NCI-H774 (cell line): ENCODE measurements around the gene P2RY6.
"Not testable (repeated sequence)": the region's sequence is repeated elsewhere in the genome, so short reads cannot be mapped to it uniquely, and the experiment has no call there.

Experiments
- DNase-seq: peaks from one replicate; lab custom pipeline; 2025; lab: John Stamatoyannopoulos, UW

Gene P2RY6

DNA sequence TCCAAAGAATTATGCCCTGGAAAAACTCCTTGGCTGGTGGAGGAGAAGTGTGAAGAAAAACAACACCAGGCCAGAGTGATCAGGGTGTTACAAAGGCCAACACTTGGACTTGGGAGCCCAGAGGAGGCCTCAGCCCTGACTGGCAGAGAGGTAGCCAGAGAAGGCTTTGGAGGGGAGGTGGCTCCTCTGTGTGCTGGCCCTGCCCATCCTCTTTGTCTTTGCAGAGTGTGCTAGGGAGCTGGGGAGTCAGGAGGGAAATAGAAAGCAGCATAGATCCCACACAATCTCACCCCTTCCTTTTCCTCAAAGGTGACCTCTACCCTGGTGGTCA, 12.0 kb upstream of the P2RY6 start:
- DNase-seq: no peak

DNA sequence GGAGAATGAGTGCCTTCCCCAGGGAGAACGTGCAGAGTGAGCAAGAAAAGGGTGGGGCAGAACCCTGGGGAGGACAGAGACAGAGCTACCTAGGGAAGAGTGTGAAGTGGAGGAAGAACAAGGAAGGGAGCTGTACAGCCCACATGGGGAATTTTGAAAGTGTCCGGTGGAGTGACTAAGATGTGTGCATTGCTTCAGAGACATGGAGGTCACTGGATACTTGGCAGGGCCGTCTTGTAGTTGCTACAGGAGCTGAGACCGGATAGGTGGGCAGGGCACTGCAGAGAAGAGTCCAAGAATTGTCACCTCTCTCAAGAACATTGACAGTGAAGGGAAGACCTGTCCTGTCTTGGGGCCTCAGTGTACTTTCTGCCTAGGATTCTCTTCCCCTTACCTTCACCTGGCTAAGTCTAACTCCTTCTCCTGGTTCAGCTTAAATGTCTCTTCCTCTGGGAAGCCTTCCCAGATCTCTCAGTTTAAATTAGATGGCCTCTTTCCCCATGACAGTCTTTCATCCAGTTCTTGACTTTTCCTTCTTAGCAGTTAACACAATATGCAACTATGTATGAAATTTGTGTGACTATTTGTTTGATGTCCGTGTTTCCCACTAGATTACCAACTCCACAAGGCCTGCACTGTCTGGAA, 9.2 kb upstream of the P2RY6 start:
- no peak for DNase-seq

DNA sequence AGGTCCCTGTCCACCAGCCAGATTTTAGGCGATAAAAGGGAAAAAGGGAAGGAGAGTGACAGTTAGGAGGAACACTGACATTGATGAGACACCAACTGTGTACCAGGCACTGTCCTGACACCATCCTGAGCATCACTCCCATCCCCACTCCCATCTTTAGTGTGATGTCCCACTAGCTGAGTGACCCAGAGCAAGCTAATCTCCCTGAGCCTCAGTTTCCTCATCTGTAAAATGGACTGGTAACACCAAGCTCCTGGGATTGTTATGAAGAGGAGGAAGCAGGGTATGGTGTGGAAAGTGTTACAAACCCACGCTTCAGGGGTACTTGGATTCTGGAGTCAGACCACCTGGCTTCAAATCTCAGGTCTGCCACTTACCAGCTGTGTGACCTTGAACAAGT, 8.5 kb upstream of the P2RY6 start:
- DNase-seq: no peak

DNA sequence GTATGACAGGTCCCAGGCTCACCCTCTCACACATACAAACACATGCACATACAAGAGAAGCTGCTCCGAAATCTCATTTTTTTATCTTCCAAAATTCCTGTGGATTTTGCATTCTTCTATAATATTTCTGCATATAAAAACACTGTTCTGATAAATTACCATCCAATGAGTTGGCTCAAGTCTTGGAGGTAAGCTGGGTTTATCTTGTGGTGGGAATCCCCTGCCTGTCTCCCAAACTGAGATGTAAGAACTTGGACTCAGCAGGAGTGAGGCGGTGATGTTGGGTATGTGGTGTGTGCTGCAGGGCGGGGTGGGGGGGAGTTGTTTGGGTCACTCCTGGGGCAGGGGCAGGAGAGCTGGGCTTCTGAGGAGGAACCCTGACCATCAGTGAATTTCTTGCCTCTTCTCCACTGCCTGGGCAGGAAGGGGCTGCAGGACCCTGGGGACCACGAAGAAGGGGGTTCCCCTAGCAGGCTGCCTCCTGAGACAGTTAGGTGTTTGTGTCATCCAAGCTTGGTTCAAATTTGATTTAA, 6.8 kb upstream of the P2RY6 start:
- no peak for DNase-seq

DNA sequence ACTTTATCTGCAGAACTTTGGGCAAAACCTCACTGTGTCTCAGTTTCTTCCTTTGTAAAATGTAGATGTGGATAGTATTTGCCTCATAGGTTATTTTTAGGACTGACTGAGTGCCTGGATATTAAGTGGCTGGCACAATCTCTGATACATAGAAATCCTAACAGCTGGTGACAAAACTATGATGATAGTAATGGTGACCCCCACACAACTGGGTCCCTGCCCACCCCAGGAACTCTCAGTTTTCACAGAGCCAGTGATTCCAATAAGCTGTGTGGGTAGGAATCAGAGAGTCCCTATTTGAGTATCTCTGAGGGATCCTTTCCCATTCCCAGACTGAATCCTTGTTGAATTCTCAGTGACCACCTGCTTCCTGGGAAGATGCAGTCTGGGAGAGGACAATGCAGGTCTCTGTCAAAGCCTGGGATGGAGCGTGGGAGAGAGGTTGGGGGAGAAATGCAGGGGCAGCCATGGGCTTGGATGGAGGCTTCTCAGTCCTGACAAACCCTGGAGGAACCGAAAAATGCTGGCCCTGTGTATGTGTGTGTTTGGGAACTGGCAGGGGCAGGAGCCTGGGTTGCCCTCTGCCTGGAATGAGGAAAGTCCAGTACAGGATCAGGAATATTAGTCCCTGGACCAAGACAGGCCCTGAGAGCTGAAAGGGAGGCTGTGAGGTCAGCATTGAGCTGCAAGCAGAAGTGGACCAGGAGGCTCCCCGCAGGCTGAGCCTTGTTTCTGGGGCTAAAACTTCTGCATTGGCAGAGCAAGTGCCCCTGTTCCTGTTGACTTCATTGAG, 6.1 kb upstream of the P2RY6 start:
- DNase-seq: no peak

DNA sequence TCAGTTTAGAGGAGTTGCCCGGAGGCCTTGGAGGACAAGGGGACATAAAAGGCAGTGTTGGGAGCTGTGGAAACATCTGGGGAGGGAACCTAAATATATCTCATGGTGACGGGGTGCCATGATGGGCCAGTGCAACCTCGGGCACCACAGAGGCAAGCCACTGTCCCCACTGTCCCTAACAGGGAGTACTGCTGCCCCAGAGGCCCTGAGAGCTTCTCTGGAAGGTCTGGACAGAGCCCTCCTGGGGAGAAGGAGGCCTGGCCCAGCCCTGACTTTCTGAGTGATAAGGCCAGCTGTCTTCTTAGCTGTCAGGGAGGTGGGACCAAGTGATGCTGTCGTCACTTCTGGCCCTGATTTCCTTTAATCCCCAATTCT, 5.5 kb upstream of the P2RY6 start:
- DNase-seq: no peak

DNA sequence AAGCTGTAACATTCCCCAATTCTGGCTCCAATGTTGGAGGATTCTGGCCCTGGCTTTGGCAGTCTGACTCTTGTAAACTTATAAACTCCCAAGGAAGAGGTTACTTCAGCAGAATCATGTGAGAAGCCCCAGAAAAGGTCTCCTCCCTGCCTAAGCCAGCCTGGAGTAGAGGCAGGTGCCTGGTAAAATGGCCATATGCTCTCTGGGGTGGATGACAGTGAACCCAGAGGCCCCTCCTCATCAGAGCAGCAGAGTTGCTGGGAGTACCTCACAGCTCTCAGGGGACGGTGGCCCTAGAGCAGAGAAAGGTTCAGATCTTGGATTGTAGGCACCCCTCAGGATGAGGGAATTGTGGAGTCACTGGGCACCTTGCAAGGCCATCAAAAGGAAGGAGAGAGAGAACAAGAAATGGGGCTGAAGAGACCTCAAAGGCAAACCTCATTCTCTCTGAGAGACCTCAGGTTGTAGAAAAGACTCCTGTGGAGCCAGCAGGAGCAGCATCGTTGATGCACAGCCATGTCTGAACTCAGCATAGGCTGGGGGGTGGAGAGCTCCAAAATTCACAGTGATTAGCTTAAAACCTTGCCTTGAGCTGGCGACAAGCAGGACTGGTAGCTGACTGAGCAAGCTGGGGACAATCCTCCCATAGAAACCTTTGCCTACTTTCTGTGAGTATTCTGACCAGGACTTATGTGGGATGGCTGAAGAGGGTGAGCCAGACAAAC, 4.9 kb upstream of the P2RY6 start:
- DNase-seq: no peak

DNA sequence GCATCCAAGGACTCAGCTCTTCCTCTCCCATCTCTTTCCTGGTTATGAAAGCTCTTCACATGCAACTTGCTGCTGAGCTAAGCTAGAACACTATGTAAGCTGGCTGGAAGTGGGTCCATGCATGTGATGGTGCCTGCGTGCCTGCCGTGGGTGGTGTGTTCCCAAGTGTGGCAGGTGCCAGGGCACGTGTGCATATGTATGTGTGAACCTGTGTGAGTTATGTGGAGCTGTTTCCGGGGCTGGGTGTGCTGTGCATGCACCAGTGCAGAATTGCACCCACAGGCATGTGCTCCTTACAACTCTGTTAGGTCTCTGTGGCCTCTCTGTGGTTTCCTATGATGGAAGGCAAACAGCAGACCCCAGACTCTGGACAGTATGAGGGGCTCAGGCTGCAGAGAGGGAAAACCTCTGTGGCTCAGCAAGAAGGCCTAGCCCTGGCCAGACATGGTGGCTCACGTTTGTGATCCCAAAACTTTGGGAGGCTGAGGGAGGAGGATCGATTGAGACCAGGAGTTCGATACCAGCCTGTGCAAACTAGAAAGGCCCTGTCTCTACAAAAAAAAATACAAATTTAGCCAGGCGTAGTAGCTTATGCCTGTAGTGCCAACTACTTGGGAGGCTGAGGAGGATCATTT, 4.1 kb upstream of the P2RY6 start:
- no peak for DNase-seq

DNA sequence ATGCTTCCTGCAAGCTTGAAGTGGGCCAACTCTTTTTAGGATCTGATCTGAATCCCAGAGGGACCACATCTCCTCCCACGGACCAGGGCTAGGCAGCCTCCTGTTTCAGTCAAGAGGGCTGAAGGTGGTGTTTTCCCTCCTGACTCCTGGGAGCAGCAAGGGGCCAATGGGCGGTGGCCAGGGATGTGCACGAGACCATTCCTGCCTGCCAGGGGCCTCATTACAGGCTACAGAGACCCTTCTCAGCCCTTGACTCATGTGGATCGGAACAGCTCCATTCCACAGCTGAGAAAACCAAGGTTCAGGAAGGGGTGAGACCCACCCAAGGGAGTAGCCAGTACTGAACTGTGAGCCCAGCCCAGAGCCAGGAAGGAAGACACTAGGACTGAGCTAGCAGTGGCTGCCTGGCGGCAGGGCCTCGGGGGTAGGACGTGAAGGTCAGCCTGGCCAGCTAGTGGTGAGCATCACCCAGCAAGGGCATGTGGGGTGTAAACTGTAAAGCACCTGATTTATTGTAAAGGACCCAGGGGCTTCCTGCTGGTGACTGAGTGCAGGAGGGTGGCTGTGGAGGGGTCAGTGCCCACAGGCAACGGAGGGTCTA, 3.4 kb upstream of the P2RY6 start:
- DNase-seq: no peak

DNA sequence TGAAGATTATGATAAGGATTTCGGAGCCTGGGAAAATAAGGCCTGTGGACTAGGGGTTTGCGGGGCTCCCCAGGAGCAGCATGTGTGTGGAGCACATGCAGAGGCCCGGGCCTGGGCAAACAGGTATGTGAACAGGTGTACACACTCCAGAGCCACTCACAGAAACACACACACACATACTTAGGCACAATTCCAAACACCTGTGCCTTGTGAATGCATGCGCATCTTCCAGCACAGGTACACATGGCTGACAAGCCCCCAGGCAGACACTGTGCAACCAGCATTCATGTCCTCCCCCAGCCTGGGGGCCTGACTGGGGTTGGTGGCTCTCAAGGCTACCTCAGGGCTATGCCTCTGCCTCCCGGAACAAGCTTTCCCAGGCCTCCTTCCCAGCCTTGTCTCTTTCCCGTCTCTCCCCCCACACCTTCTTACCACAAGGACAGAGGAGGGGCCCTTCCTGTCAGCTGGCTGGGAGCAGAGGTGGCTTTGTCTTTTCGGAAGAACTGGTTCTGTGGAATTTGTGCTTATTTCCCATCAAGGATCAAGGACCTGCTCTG, 2.6 kb upstream of the P2RY6 start:
- no peak for DNase-seq

DNA sequence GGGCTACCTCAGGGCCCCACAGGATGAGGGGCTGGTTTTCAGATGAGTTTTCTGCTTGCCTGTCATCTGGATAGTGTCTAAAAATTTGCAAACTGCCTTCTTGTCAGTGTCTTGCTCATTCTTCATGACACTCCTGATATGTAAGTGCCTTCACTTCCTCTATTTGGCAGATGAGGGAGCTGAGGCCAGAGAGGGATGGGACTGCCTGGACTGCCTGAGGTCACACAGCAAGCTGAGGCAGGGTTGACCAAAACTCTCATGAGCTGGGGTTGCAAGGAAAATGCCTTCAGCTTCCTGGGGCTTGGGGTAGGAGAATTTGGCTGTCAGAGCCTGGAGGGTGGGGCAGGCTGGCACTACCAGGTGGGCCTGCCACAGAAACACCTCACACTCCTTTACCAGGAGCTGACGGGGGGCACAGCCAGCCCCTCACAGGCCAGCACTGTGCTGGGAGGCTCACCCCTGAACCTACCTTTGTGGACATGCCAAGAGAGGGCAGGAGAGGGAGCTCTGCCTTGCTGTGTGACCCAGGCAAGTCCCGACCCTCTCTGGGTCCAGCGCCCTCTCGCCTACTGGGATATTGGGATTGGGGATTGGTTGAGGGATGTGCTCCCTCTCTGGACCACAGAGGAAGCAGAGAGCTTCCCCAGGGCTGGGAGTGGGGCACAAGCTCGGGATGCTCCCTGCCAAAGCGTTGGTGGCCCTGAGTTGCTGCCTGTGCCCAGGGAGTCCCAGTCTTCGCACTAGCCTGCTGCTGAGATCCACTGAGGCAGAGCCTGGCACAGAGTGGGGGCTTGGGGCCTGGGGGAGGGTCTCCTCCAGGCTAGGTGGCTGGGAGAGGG, 1.9 kb upstream of the P2RY6 start:
- no peak for DNase-seq

DNA sequence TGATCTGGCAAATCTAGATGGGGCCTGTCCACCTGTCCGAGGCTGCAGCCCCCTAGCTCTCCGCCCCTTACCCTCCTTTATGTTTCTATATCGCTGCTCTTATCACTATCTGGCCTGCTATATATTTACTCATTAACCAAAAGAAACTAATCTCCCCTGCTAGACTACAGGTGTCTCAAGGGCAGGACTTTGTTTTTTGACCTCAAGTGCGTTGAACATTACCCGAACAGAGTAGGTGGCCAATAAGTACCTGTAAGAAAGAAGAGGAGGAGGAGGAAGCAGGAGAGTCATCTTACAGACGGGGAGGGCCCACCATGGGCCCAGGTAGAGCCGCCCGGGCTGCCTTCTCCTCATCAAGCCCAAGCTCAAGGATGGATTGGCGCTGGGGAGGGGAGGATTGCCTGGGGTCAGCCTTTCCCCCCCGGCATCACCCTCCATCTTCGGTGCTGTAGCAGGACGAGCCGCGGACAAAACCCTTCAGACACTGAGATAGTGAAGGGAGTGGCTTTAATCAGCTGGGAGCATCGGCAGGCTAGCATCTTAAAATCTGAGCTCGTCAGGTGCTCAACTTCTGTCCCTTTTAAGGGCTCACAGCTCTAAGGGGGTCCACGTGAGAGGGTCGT, 1.2 kb upstream of the P2RY6 start:
- DNase-seq: no peak

DNA sequence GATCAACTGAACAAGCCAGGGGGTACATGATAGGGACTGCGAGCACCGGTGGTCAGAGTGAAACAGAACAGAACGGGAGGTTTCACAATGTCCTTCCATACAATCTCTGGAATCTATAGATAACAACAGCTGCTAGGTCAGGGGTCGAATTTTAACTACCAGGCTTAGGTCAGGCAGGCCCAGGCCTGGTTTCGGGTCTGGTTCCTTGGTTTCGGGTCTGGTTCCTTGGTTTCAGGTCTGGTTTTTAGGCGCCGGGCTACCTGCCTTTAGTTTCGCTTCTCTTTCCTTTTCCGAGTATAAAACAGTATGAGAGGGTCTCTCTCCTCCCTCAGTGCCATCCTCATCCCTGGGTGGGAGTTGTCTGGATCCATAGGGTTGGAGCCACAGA, 666 bp upstream of the P2RY6 start:
- DNase-seq: not testable (repeated sequence)

DNA sequence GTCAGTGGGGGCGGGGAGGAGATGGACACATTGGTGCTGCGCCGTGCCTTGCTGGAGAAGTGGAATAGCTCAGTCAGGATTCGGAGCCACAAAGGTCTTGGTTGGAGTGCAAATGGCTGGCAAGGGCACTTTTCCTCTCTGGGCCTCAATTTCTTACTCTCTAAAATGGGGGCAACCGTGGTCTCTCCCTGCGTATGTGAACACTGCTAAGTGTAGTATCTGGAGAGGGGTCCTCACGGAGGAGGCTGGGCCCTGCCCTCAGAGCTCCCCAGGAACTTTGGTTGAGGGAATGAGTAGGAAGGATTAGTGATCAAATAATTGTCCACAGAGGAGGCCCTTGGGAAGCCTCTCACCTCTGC, 521 bp downstream of the P2RY6 start:
- no peak for DNase-seq

DNA sequence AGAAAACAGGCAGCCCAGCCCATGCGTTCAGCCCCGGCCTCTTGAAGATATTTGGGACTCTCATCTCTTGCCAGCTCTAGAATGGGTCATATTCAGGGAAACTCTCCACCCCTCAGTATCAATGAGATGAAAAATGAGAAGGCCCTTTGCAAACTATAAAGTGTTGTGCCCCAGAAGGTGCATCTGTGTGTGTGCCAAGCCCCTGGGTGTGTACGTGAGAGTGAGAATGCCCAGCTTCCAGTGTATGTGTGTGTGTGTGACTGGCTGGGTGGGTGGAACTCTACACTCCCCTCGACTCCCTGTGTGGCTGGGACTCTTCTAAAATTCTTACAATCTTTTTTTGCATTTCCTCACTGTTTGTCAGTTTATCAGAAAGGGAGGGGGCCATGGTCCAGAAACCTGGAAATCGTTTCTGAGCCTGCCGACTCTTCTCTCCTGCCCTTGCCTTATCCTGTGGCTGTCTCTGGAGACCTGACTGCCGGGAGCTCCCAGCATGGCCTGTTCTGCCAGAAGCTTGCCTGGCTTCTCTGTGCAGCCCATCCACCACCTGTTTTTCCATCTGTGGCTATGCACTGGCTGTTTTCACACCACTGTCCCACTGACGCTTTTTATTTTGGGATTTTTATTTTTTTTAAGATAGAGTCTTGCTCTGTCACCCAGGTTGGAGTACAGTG, 1.2 kb downstream of the P2RY6 start:
- DNase-seq: no peak

DNA sequence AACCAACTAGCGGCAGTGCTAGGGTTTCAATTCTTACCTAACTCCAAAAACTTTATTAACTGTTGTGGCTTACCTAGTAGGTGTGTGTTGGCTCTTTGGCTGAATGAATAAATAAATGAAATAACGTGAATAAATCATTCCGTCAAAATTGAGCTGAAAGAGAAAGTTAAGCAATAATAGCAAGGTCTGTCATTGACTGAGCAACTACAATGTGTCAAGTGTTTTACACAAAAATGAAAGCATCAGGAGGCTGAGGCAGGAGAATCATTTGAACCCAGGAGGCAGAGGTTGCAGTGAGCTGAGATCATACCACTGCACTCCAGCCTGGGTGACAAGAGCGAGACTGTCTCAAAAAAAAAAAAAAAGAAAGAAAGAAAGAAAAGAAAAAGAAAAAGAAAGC, 2.1 kb downstream of the P2RY6 start:
- DNase-seq: not testable (repeated sequence)

DNA sequence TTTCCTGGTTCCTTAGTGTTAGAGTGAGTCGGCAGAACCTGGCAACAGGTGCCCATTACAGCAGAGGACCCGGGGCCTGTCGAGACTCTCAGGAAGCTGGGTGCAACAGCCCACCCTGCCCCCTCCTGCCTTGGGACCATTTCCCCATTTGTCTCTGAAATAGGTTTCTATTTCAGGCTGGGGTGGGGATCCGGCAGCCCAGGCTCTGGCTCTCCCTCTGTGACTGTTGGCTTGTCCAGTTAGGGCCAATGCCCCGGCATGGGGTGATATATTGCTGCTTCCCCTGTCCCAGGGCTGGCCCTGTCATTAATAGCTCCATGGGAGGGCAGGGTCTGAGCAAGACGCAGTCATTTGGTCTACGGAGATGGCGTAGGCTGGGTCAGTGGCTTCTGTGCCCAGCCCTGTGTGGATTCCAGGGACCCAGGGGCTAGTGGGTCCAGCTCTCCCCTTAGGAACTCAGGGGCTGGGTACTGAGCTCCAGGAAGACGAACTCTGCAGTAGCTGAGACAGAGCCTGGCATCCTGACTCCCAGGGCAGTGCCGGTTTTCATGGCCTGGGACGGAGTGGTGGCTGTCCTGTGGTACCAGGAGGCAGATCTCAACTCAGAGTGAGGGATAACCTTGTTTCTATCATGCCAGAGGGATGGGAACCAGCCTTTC, 2.7 kb downstream of the P2RY6 start:
- DNase-seq: no peak

DNA sequence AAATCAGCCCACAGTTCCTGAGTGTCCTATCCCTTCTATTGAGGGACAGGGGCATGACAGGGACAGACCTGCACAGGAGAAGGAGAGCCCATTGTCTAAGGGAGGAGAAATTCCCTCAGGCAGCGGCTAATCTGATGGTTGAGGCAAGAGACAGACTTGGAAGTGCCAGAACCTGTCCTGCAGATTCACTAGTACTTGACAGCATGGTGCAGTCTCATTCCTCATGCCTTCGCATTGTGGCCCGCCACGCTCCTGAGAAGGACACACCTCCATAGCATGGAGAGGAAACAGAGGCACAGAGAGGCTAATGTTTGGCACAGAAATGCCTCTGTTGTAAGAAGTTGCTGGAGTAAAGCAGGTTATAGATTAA, 3.2 kb downstream of the P2RY6 start:
- no peak for DNase-seq

DNA sequence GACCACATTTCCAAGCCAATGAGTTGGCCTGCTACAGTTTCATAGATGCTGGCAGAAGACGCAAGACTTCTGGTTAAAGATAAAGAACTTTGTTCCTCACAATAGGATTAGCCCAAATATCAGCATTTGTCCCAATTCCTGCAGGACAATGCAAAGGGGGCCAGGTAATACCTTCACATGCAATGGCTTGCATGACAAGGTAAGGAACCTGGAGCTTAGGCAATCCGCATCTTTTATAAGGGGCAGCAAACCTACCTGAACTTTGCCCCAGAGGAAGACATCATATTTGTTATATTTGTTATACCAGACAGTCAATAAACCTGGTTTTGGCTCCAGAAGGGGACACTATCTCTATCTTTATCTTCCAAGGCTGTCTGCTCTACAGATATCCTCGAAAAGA, 5.3 kb downstream of the P2RY6 start:
- DNase-seq: no peak

DNA sequence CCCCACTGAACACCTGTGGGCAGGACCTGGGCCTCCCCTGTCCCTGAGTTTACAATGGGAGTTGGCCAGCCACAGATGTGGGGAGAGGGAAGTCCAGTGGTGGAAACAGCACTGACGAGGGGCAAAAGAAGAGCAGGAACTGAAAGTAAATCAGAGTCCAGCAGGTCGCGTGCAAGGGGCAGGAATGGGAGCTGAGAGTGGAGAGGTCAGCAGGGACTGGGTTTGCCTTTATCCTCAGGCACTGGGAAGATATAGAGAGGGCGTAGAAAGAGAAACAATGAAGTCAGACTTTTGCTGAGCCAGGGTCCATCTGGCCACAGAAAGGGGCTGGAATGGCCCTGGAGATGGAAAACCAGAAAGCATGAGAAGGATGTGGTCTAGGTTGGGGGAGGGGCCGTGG, 8.5 kb downstream of the P2RY6 start:
- no peak for DNase-seq
